Measurements from ENCODE around the gene IGIP.

Gene IGIP

GRCh38 chr5:140145256-140145655 lies 19.5 kb downstream of the IGIP start:
- H2AFZ ChIP-seq (ENCODE audit: low read depth, low read length), result no peak overlapping the region
- no peak for TF ChIP-seq CTCF (IDR thresholded peaks at IDR 0.05; ENCODE audit: borderline replicate concordance, extremely low read depth, low read length, poor library complexity, severe bottlenecking)
- no peaks in the 10 kb centered on the region for H3K9me3 ChIP-seq (ENCODE audit: insufficient read depth, low read length, severe bottlenecking)
- H3K79me2 ChIP-seq (ENCODE audit: insufficient read depth, low read length), result no peaks in the 10 kb centered on the region
- DNase-seq, result no peak
- no peaks in the 10 kb centered on the region for H3K27me3 ChIP-seq (ENCODE audit: insufficient read depth, low read length, poor library complexity)
- H3K4me2 ChIP-seq (ENCODE audit: insufficient read depth, low read length), result no peak overlapping the region
- no peak for ATAC-seq (ENCODE audit: insufficient read depth, low read depth)
- H3K9ac ChIP-seq (ENCODE audit: low read depth, low read length), result no peak overlapping the region
- no peaks in the 10 kb centered on the region for H3K4me1 ChIP-seq (ENCODE audit: insufficient read depth, low read length)
- no peak overlapping the region for H3K27ac ChIP-seq (ENCODE audit: low read length)
- peaks cover 31% of the 10 kb centered on the region for H4K20me1 ChIP-seq (ENCODE audit: insufficient read depth, low read length)
- H3K36me3 ChIP-seq (ENCODE audit: insufficient read depth, low read length), result no peaks in the 10 kb centered on the region
- H3K4me3 ChIP-seq (ENCODE audit: low read depth in 1 of 2, low read length in 2 of 2), result no peak overlapping the region

- H3K4me2 ChIP-seq (ENCODE audit: insufficient read depth, low read length), result no peak overlapping the region
- no peaks in the 10 kb centered on the region for H3K36me3 ChIP-seq (ENCODE audit: insufficient read depth, low read length)
- DNase-seq (no peak), ATAC-seq (ENCODE audit: insufficient read depth, low read depth) (no peak)
- H3K27me3 ChIP-seq (ENCODE audit: insufficient read depth, low read length, poor library complexity), result no peaks in the 10 kb centered on the region
- H3K4me1 ChIP-seq (ENCODE audit: insufficient read depth, low read length), result no peaks in the 10 kb centered on the region
- peaks cover 31% of the 10 kb centered on the region for H4K20me1 ChIP-seq (ENCODE audit: insufficient read depth, low read length)
- H3K9ac ChIP-seq (ENCODE audit: low read depth, low read length), result no peak overlapping the region
- no peak overlapping the region for H3K4me3 ChIP-seq (ENCODE audit: low read depth in 1 of 2, low read length in 2 of 2)
- H3K79me2 ChIP-seq (ENCODE audit: insufficient read depth, low read length), result no peaks in the 10 kb centered on the region
- no peaks in the 10 kb centered on the region for H3K9me3 ChIP-seq (ENCODE audit: insufficient read depth, low read length, severe bottlenecking)
- H2AFZ ChIP-seq (ENCODE audit: low read depth, low read length), result no peak overlapping the region
- TF ChIP-seq CTCF (IDR thresholded peaks at IDR 0.05; ENCODE audit: borderline replicate concordance, extremely low read depth, low read length, poor library complexity, severe bottlenecking), result no peak
- TF ChIP-seq EZH2 (IDR thresholded peaks at IDR 0.05; ENCODE audit: borderline replicate concordance, low read depth, low read length, severe bottlenecking), result no peak
- no peak overlapping the region for H3K27ac ChIP-seq (ENCODE audit: low read length)
These were observed 20.2 kb downstream of the IGIP start for GRCh38 chr5:140145818-140146522.

- TF ChIP-seq CTCF (IDR thresholded peaks at IDR 0.05; ENCODE audit: borderline replicate concordance, extremely low read depth, low read length, poor library complexity, severe bottlenecking) (no peak), EZH2 (IDR thresholded peaks at IDR 0.05; ENCODE audit: borderline replicate concordance, low read depth, low read length, severe bottlenecking) (no peak)
- Histone ChIP-seq H3K4me3 (ENCODE audit: low read depth in 1 of 2, low read length in 2 of 2) (no peak overlapping the region), H3K4me1 (ENCODE audit: insufficient read depth, low read length) (no peaks in the 10 kb centered on the region), H4K20me1 (ENCODE audit: insufficient read depth, low read length) (peaks cover 31% of the 10 kb centered on the region), H3K36me3 (ENCODE audit: insufficient read depth, low read length) (no peaks in the 10 kb centered on the region), H3K79me2 (ENCODE audit: insufficient read depth, low read length) (no peaks in the 10 kb centered on the region), H3K4me2 (ENCODE audit: insufficient read depth, low read length) (no peak overlapping the region), H2AFZ (ENCODE audit: low read depth, low read length) (no peak overlapping the region), H3K9ac (ENCODE audit: low read depth, low read length) (no peak overlapping the region), H3K27me3 (ENCODE audit: insufficient read depth, low read length, poor library complexity) (no peaks in the 10 kb centered on the region), H3K9me3 (ENCODE audit: insufficient read depth, low read length, severe bottlenecking) (no peaks in the 10 kb centered on the region), H3K27ac (ENCODE audit: low read length) (no peak overlapping the region)
- ATAC-seq (ENCODE audit: insufficient read depth, low read depth) (no peak), DNase-seq (no peak)
These were observed 20.7 kb downstream of the IGIP start for GRCh38 chr5:140146523-140146842.

GRCh38 chr5:140147460-140147859 lies 21.7 kb downstream of the IGIP start:
- Histone ChIP-seq H3K4me3 (ENCODE audit: low read depth in 1 of 2, low read length in 2 of 2) (no peak overlapping the region), H3K79me2 (ENCODE audit: insufficient read depth, low read length) (no peaks in the 10 kb centered on the region), H3K9ac (ENCODE audit: low read depth, low read length) (no peak overlapping the region), H3K4me1 (ENCODE audit: insufficient read depth, low read length) (no peaks in the 10 kb centered on the region), H3K27ac (ENCODE audit: low read length) (no peak overlapping the region), H3K27me3 (ENCODE audit: insufficient read depth, low read length, poor library complexity) (no peaks in the 10 kb centered on the region), H3K9me3 (ENCODE audit: insufficient read depth, low read length, severe bottlenecking) (no peaks in the 10 kb centered on the region), H3K4me2 (ENCODE audit: insufficient read depth, low read length) (no peak overlapping the region), H2AFZ (ENCODE audit: low read depth, low read length) (no peak overlapping the region), H3K36me3 (ENCODE audit: insufficient read depth, low read length) (no peaks in the 10 kb centered on the region), H4K20me1 (ENCODE audit: insufficient read depth, low read length) (peaks cover 28% of the 10 kb centered on the region)
- no peak for ATAC-seq (ENCODE audit: insufficient read depth, low read depth)
- DNase-seq, result no peak
- TF ChIP-seq CTCF (IDR thresholded peaks at IDR 0.05; ENCODE audit: borderline replicate concordance, extremely low read depth, low read length, poor library complexity, severe bottlenecking) (no peak), EZH2 (IDR thresholded peaks at IDR 0.05; ENCODE audit: borderline replicate concordance, low read depth, low read length, severe bottlenecking) (no peak)
